ENCODE data around the gene TRIM49B. TPM values are rescaled to one million over a fixed set of nuclear protein-coding genes. Genes with fewer than 3 reads are reported as not detected.
"Not testable (repeated sequence)": the region's sequence is repeated elsewhere in the genome, so short reads cannot be mapped to it uniquely, and the experiment has no call there.

The TRIM49B gene
- polyA plus RNA-seq (ENCODE audit: insufficient read length in 4 of 4): not detected

- not testable (repeated sequence) for DNase-seq (ENCODE audit: low read depth in 4 of 4, low spot score in 3 of 4)
These were observed at the start of gene TRIM49B for GRCh38 chr11:49028523-49028922. TSS of gene TRIM49B (plus strand) at chr11:49028823. CDS start at chr11:49031600, 2,777 bp downstream.

GRCh38 chr11:48983785-48984184 is 44.8 kb upstream of the TRIM49B start, which contains the start of gene TRIM51G:
TSS of gene TRIM51G (minus strand) at chr11:48983885. CDS start at chr11:48981695, 2,190 bp downstream.
- DNase-seq (ENCODE audit: low read depth in 4 of 4, low spot score in 3 of 4): not testable (repeated sequence)

GRCh38 chr11:49048229-49048628 is 19.6 kb downstream of the TRIM49B start:
- DNase-seq (ENCODE audit: low read depth in 4 of 4, low spot score in 3 of 4): not testable (repeated sequence)

GRCh38 chr11:49049821-49050220 is 21.2 kb downstream of the TRIM49B start:
- not testable (repeated sequence) for DNase-seq (ENCODE audit: low read depth in 4 of 4, low spot score in 3 of 4)

- DNase-seq (ENCODE audit: low read depth in 4 of 4, low spot score in 3 of 4): not testable (repeated sequence)
These were observed 30.4 kb downstream of the TRIM49B start, which contains the start of gene TRIM64C for GRCh38 chr11:49059012-49059411. TSS of gene TRIM64C (minus strand) at chr11:49059112. CDS start at chr11:49059112, 0 bp downstream.

GRCh38 chr11:49069897-49070296 is 41.3 kb downstream of the TRIM49B start:
- DNase-seq (ENCODE audit: low read depth in 4 of 4, low spot score in 3 of 4): not testable (repeated sequence)

Other genes with a start within 250 kb of the TRIM49B start
- not detected for gene TRIM51G, start 44.9 kb upstream of the TRIM49B start, polyA plus RNA-seq (ENCODE audit: insufficient read length in 4 of 4)
- not detected for gene TRIM64C, start 30.3 kb downstream of the TRIM49B start, polyA plus RNA-seq (ENCODE audit: insufficient read length in 4 of 4)
- gene FOLH1, start 179.8 kb downstream of the TRIM49B start, polyA plus RNA-seq (ENCODE audit: insufficient read length in 4 of 4): 10 to 100 TPM; 13.6 to 20.2 (median 19.3) TPM